Measurements from ENCODE around the gene C1orf122. TPM values are rescaled to one million over a fixed set of nuclear protein-coding genes. Genes with fewer than 3 reads are reported as not detected.

Gene C1orf122
- polyA plus RNA-seq, 3 donors, result 15.5 to 29.5 (median 22.9) TPM

DNA sequence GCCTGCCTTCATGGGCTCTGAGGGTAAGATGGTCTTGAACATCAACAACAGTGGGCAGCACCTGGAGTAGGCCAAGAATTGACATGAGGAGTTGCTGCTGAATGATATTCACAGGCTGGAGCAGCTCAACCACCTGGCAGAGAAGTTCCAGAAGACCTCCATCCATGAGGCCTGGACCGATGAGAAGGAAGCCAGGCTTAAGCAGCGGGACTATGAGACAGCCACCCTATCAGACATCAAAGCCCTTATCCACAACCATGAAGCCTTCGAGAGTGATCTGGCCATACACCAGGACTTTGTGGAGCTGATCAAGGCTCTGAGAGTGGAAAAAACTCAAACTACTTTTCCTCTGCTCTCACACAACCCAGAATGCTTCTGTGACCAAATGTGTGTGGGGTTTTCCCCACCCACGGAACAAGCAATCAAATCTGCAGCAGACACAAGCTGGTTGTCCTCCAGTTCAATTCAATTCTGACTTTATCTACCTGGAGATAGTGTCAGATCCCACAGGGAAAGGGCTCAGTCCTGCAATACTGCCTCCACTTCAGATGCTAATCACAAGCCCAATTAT is 30.6 kb upstream of the C1orf122 start:
- H3K4me2 ChIP-seq (replicated peaks; ENCODE audit: extremely low read depth, low read length, poor library complexity, severe bottlenecking), result no peak overlapping the region
- no peaks in the 10 kb centered on the region for H4K20me1 ChIP-seq (ENCODE audit: insufficient read depth, low read length)
- 80% methylated on average over 2 of the region's 4 CpGs for WGBS (ENCODE audit: insufficient coverage)
- TF ChIP-seq, protein P1, sequence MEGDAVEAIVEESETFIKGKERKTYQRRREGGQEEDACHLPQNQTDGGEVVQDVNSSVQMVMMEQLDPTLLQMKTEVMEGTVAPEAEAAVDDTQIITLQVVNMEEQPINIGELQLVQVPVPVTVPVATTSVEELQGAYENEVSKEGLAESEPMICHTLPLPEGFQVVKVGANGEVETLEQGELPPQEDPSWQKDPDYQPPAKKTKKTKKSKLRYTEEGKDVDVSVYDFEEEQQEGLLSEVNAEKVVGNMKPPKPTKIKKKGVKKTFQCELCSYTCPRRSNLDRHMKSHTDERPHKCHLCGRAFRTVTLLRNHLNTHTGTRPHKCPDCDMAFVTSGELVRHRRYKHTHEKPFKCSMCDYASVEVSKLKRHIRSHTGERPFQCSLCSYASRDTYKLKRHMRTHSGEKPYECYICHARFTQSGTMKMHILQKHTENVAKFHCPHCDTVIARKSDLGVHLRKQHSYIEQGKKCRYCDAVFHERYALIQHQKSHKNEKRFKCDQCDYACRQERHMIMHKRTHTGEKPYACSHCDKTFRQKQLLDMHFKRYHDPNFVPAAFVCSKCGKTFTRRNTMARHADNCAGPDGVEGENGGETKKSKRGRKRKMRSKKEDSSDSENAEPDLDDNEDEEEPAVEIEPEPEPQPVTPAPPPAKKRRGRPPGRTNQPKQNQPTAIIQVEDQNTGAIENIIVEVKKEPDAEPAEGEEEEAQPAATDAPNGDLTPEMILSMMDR (IDR thresholded peaks at IDR 0.05), result no peak
- intact Hi-C loops (cut with micrococcal nuclease), result no loop called here
- H3K36me3 Mint-ChIP-seq, result no peaks in the 10 kb centered on the region
- H3K79me2 ChIP-seq (ENCODE audit: insufficient read depth, low read length), result no peaks in the 10 kb centered on the region
- H3K27ac Mint-ChIP-seq, result no peak overlapping the region
- no peak overlapping the region for H3K4me3 ChIP-seq (replicated peaks in 1 of 3; ENCODE audit: low read depth in 2 of 3, low read length in 3 of 3)
- H3K4me3 Mint-ChIP-seq, result no peak overlapping the region
- H2AFZ ChIP-seq (ENCODE audit: insufficient read depth, low read depth, low read length, poor library complexity, severe bottlenecking), result no peak overlapping the region
- H3K27me3 Mint-ChIP-seq (ENCODE audit: low read depth in 3 of 3), result peaks cover 6 to 28% (median 19%) of the 10 kb centered on the region in 3 donors
- no peaks in the 10 kb centered on the region for H3K27me3 ChIP-seq (ENCODE audit: control insufficient read depth in 2 of 2, insufficient read depth in 2 of 2, low read length in 2 of 2)
- no peaks in the 10 kb centered on the region for H3K4me1 ChIP-seq (ENCODE audit: control insufficient read depth in 1 of 2, insufficient read depth in 2 of 2, low read length in 2 of 2)
- peaks cover 0 to 13% (median 0%) of the 10 kb centered on the region in 7 donors for H3K9me3 Mint-ChIP-seq
- H3K36me3 ChIP-seq (replicated peaks in 1 of 2; ENCODE audit: control insufficient read depth in 1 of 2, insufficient read depth in 2 of 2, low read length in 2 of 2), result no peaks in the 10 kb centered on the region
- H3K9ac ChIP-seq (ENCODE audit: insufficient read depth, low read length, poor library complexity, severe bottlenecking), result no peak overlapping the region
- no peak for DNase-seq
- no peak overlapping the region for H3K27ac ChIP-seq (ENCODE audit: low read depth in 1 of 2, low read length in 2 of 2)
- no peaks in the 10 kb centered on the region for H3K9me3 ChIP-seq (replicated peaks in 1 of 2; ENCODE audit: control insufficient read depth in 1 of 2, insufficient read depth in 1 of 2, low read length in 2 of 2)
- peaks cover 4% of the 10 kb centered on the region for H3K4me1 Mint-ChIP-seq

DNA sequence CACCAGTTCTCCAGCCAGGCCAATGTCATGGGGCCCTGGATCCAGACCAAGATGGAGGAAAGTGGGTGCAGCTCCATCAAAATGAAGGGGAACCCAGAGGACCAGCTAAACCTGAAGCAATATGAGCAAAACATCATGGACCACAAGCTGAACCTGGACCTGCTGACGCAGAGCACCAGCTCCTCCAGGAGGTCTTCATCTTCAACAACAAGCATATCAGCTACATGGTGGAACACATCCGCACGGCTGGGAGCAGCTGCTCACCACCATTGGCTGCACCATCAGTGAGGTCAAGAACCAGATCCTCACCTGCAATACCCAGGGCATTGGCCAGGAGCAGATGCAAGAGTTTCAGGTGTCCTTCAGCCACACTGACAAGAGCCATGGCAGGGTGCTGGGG is 28.9 kb upstream of the C1orf122 start:
- Histone ChIP-seq H3K9ac (ENCODE audit: insufficient read depth, low read length, poor library complexity, severe bottlenecking) (no peak overlapping the region), H3K79me2 (ENCODE audit: insufficient read depth, low read length) (no peaks in the 10 kb centered on the region), H3K4me1 (ENCODE audit: control insufficient read depth in 1 of 2, insufficient read depth in 2 of 2, low read length in 2 of 2) (no peaks in the 10 kb centered on the region), H3K4me2 (replicated peaks; ENCODE audit: extremely low read depth, low read length, poor library complexity, severe bottlenecking) (no peak overlapping the region), H3K9me3 (replicated peaks in 1 of 2; ENCODE audit: control insufficient read depth in 1 of 2, insufficient read depth in 1 of 2, low read length in 2 of 2) (no peaks in the 10 kb centered on the region), H3K27me3 (ENCODE audit: control insufficient read depth in 2 of 2, insufficient read depth in 2 of 2, low read length in 2 of 2) (no peaks in the 10 kb centered on the region), H3K27ac (ENCODE audit: low read depth in 1 of 2, low read length in 2 of 2) (no peak overlapping the region), H3K36me3 (replicated peaks in 1 of 2; ENCODE audit: control insufficient read depth in 1 of 2, insufficient read depth in 2 of 2, low read length in 2 of 2) (no peaks in the 10 kb centered on the region), H3K4me3 (replicated peaks in 1 of 3; ENCODE audit: low read depth in 2 of 3, low read length in 3 of 3) (no peak overlapping the region), H4K20me1 (ENCODE audit: insufficient read depth, low read length) (no peaks in the 10 kb centered on the region), H2AFZ (ENCODE audit: insufficient read depth, low read depth, low read length, poor library complexity, severe bottlenecking) (no peak overlapping the region)
- intact Hi-C loops (cut with micrococcal nuclease), result no loop called here
- peaks cover 4% of the 10 kb centered on the region for H3K4me1 Mint-ChIP-seq
- H3K36me3 Mint-ChIP-seq, result no peaks in the 10 kb centered on the region
- H3K27ac Mint-ChIP-seq, result no peak overlapping the region
- H3K4me3 Mint-ChIP-seq, result no peak overlapping the region
- peaks cover 0 to 3% (median 0%) of the 10 kb centered on the region in 7 donors for H3K9me3 Mint-ChIP-seq
- TF ChIP-seq, protein P1 (IDR thresholded peaks at IDR 0.05), result no peak
- DNase-seq, result no peak
- WGBS (ENCODE audit: insufficient coverage), result 93% methylated on average over 3 of the region's 3 CpGs
- peaks cover 8 to 26% (median 17%) of the 10 kb centered on the region in 3 donors for H3K27me3 Mint-ChIP-seq (ENCODE audit: low read depth in 3 of 3)
